ENCODE data around the gene AP4B1.

The AP4B1 gene

GRCh38 chr1:113881661-113882060 lies 22.9 kb downstream of the AP4B1 start:
- no peak for DNase-seq (ENCODE audit: low read depth in 1 of 2, low spot score in 1 of 2)
- no peaks in the 10 kb centered on the region for H3K27me3 ChIP-seq (ENCODE audit: insufficient read depth, poor library complexity, severe bottlenecking)
- H3K27ac ChIP-seq (replicated peaks): no peak overlapping the region
- no peak overlapping the region for H3K4me3 ChIP-seq (replicated peaks; ENCODE audit: insufficient read depth, low read length)
- TF ChIP-seq GABPA (IDR thresholded peaks at IDR 0.05; ENCODE audit: low read depth) (no peak), CTCF (IDR thresholded peaks at IDR 0.05; ENCODE audit: insufficient read depth, low read length) (no peak), SPI1 (IDR thresholded peaks at IDR 0.05; ENCODE audit: borderline replicate concordance, low read depth) (no peak), POLR2AphosphoS5 (IDR thresholded peaks at IDR 0.05; ENCODE audit: low read depth) (no peak)
- TF ChIP-seq, protein P1, sequence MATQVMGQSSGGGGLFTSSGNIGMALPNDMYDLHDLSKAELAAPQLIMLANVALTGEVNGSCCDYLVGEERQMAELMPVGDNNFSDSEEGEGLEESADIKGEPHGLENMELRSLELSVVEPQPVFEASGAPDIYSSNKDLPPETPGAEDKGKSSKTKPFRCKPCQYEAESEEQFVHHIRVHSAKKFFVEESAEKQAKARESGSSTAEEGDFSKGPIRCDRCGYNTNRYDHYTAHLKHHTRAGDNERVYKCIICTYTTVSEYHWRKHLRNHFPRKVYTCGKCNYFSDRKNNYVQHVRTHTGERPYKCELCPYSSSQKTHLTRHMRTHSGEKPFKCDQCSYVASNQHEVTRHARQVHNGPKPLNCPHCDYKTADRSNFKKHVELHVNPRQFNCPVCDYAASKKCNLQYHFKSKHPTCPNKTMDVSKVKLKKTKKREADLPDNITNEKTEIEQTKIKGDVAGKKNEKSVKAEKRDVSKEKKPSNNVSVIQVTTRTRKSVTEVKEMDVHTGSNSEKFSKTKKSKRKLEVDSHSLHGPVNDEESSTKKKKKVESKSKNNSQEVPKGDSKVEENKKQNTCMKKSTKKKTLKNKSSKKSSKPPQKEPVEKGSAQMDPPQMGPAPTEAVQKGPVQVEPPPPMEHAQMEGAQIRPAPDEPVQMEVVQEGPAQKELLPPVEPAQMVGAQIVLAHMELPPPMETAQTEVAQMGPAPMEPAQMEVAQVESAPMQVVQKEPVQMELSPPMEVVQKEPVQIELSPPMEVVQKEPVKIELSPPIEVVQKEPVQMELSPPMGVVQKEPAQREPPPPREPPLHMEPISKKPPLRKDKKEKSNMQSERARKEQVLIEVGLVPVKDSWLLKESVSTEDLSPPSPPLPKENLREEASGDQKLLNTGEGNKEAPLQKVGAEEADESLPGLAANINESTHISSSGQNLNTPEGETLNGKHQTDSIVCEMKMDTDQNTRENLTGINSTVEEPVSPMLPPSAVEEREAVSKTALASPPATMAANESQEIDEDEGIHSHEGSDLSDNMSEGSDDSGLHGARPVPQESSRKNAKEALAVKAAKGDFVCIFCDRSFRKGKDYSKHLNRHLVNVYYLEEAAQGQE (IDR thresholded peaks at IDR 0.05; ENCODE audit: insufficient replicate concordance, low read depth): no peak

DNA sequence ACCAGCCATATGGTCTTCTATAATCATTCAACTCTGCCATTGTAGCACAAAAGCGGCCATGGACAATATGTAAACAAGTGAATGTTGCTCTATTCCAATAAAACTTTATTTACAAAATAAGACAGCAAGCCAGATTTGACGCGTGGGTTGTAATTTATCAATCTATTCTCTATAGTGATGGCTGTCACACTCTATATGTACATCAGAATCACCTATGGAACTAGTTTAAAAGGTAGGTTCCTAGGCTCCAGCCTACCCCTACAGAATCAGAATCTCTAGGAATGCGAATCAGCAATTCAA lies 24.9 kb downstream of the AP4B1 start:
- Histone ChIP-seq H3K4me3 (replicated peaks; ENCODE audit: insufficient read depth, low read length) (no peak overlapping the region), H3K27ac (replicated peaks) (no peak overlapping the region), H3K27me3 (ENCODE audit: insufficient read depth, poor library complexity, severe bottlenecking) (no peaks in the 10 kb centered on the region)
- no peak for TF ChIP-seq POLR2AphosphoS5 (IDR thresholded peaks at IDR 0.05; ENCODE audit: low read depth)
- TF ChIP-seq, protein P1 (IDR thresholded peaks at IDR 0.05; ENCODE audit: insufficient replicate concordance, low read depth): no peak
- TF ChIP-seq CTCF (IDR thresholded peaks at IDR 0.05; ENCODE audit: insufficient read depth, low read length): no peak
- TF ChIP-seq GABPA (IDR thresholded peaks at IDR 0.05; ENCODE audit: low read depth): no peak
- no peak for DNase-seq (ENCODE audit: low read depth in 1 of 2, low spot score in 1 of 2)

GRCh38 chr1:113876176-113876575 lies 28.4 kb downstream of the AP4B1 start:
- TF ChIP-seq POLR2AphosphoS5 (IDR thresholded peaks at IDR 0.05; ENCODE audit: low read depth): no peak
- no peak for TF ChIP-seq CTCF (IDR thresholded peaks at IDR 0.05; ENCODE audit: insufficient read depth, low read length)
- TF ChIP-seq SPI1 (IDR thresholded peaks at IDR 0.05; ENCODE audit: borderline replicate concordance, low read depth): no peak
- TF ChIP-seq, protein P1 (IDR thresholded peaks at IDR 0.05; ENCODE audit: insufficient replicate concordance, low read depth): no peak
- no peak for TF ChIP-seq GABPA (IDR thresholded peaks at IDR 0.05; ENCODE audit: low read depth)

More at GRCh38 chr1:113876176-113876575, 28.4 kb downstream of the AP4B1 start:
- H3K27ac ChIP-seq (replicated peaks): no peak overlapping the region
- no peak for DNase-seq (ENCODE audit: low read depth in 1 of 2, low spot score in 1 of 2)
- H3K4me3 ChIP-seq (replicated peaks; ENCODE audit: insufficient read depth, low read length): no peak overlapping the region
- no peaks in the 10 kb centered on the region for H3K27me3 ChIP-seq (ENCODE audit: insufficient read depth, poor library complexity, severe bottlenecking)

All from HL-60 (cell line).